Smooth muscle cell of the coronary artery (primary cell): ENCODE data around the gene SERTAD2. TPM values are rescaled to one million over a fixed set of nuclear protein-coding genes. Genes with fewer than 3 reads are reported as not detected.

Experiments
- total RNA-seq: library from RNA; depleted of rRNA; stranded (reverse); fragments of >200 nt; gene quantifications from 2 replicates; pipeline ENCODE4 v1.2.3, GENCODE V29; 2014; ENCODE audit warnings: low replicate concordance

Gene SERTAD2
- 3.7 and 6.1 TPM in 2 replicates for total RNA-seq

GRCh38 chr2:64653109-64654062 lies at the start of gene SERTAD2:
Gene SERTAD2 (minus strand): TSS chr2:64653913. CDS start chr2:64636871, 17,042 bp downstream.

Other genes starting within 250 kb of the SERTAD2 start
- 6.2 and 10.0 TPM in 2 replicates for gene LGALSL, start 199.8 kb downstream of the SERTAD2 start, total RNA-seq
- 15.7 and 20.4 TPM in 2 replicates for gene AFTPH, start 129.6 kb downstream of the SERTAD2 start, total RNA-seq